Panc1 (cell line): ENCODE results near the gene MST1. TPM values are rescaled to one million over a fixed set of nuclear protein-coding genes. Genes with fewer than 3 reads are reported as not detected.

Experiments
- ATAC-seq: fragments of 200-7000 bp; cut with Tn5 transposase; 2 replicates; pipeline ENCODE4 v1.9.1; 2020; ENCODE audit warnings: mild to moderate bottlenecking, moderate library complexity
- BruUV-seq: library from RNA; stranded (reverse); fragments of 400-500 nt; replicated peaks from 2 replicates; lab custom pipeline; 2021; lab: Mats Ljungman, UMichigan
- CTCF ChIA-PET: fragments of 300-600 bp; sonication (Branson Sonifier 250); formaldehyde crosslinking; loops from one replicate; lab custom pipeline; 2022; ENCODE audit warnings: antibody characterized with exemption; lab: Charles Lee
- POLR2A ChIA-PET: fragments of 300-600 bp; sonication (Branson Sonifier 250); formaldehyde crosslinking; loops from one replicate; lab custom pipeline; 2022; ENCODE audit warnings: antibody characterized with exemption; lab: Charles Lee
- DNase-seq: peaks from one replicate; pipeline ENCODE4 v3.0.0-alpha.2; 2010; ENCODE audit warnings: low read depth, low spot score
- H3K27ac ChIP-seq: 2 replicates; pipeline ENCODE4 v1.5.1; 2011; ENCODE audit warnings: mild to moderate bottlenecking, low read length, inconsistent platforms
- H3K27me3 ChIP-seq: fragments of 200-500 bp; sonication (Bioruptor generic); 2 replicates; pipeline ENCODE4 v1.6.0; 2014; ENCODE audit warnings: low read length, inconsistent platforms; ENCODE audit not compliant: control insufficient read depth, insufficient read depth
- H3K36me3 ChIP-seq: fragments of 200-500 bp; sonication (Bioruptor generic); 2 replicates; pipeline ENCODE4 v1.5.1; 2014; ENCODE audit warnings: inconsistent platforms, mild to moderate bottlenecking, low read length, moderate library complexity; ENCODE audit not compliant: control insufficient read depth, insufficient read depth
- H3K4me1 ChIP-seq: 2 replicates; pipeline ENCODE4 v1.5.1; 2011; ENCODE audit warnings: inconsistent platforms, mild to moderate bottlenecking, low read length, moderate library complexity; ENCODE audit not compliant: control insufficient read depth, insufficient read depth
- H3K4me3 ChIP-seq, 2 experiments: 2 replicates each; pipeline ENCODE4 v1.5.1; 2011 to 2012; ENCODE audit warnings: low read depth in 2 of 2, low read length in 2 of 2, mild to moderate bottlenecking in 2 of 2, inconsistent platforms in 1 of 2, moderate library complexity in 1 of 2
- H3K9me3 ChIP-seq: fragments of 200-500 bp; sonication (Bioruptor generic); 2 replicates; pipeline ENCODE4 v1.5.1; 2014; ENCODE audit warnings: low read depth, mild to moderate bottlenecking, inconsistent platforms, low read length, moderate library complexity; ENCODE audit not compliant: control insufficient read depth, insufficient read depth
- CTCF ChIP-seq: fragments of 450-650 bp; IDR thresholded peaks from 2 replicates; pipeline ENCODE4 v1.5.1; 2017; ENCODE audit warnings: mild to moderate bottlenecking
- POLR2AphosphoS5 ChIP-seq: IDR thresholded peaks from 2 replicates; pipeline ENCODE4 v1.6.1; 2012; ENCODE audit warnings: mild to moderate bottlenecking, low read depth, low read length, moderate library complexity
- REST ChIP-seq, 2 experiments: IDR thresholded peaks; 2 replicates each; pipeline ENCODE4 v1.6.1; 2011 to 2012; ENCODE audit warnings: low read depth in 2 of 2, control low read depth in 1 of 2, low read length in 1 of 2, mild to moderate bottlenecking in 1 of 2, moderate library complexity in 1 of 2; ENCODE audit not compliant: insufficient read depth in 1 of 2
- SIN3A ChIP-seq: IDR thresholded peaks from 2 replicates; pipeline ENCODE4 v1.6.1; 2012; ENCODE audit warnings: low read depth, mild to moderate bottlenecking, low read length, moderate library complexity, borderline replicate concordance; ENCODE audit not compliant: insufficient read depth
- TCF7L2 ChIP-seq: IDR thresholded peaks from 2 replicates; pipeline ENCODE4 v1.6.1; 2011; ENCODE audit warnings: mild to moderate bottlenecking, low read depth, low read length, inconsistent platforms
- in situ Hi-C: cut with HindIII; loops from 2 replicates; pipeline ENCODE4 v1.10.0; 2016; ENCODE audit warnings: low sequenced_read_pairs, low pct_unique_long_range_greater_than_20kb
- intact Hi-C: fragments of 100-400 bp; cut with micrococcal nuclease; formaldehyde crosslinking; loops from one replicate; pipeline ENCODE4 v1.10.0; 2022; ENCODE audit not compliant: unreplicated experiment
- total RNA-seq: library from RNA; stranded (reverse); gene quantifications from one replicate; pipeline ENCODE4 v1.2.1, GENCODE V29; 2021; ENCODE audit not compliant: unreplicated experiment

Gene MST1
- total RNA-seq, 1 experiment from 2014 or later = 14.0 TPM

- H3K4me3 ChIP-seq = no peak overlapping the region
- H3K4me1 ChIP-seq = peaks cover 9% of the 10 kb centered on the region
- no peaks in the 10 kb centered on the region for H3K9me3 ChIP-seq
- ATAC-seq (no peak), DNase-seq (no peak)
- ChIA-PET CTCF (no interaction called here), POLR2A (no interaction called here)
- no TSS peak for BruUV-seq
- intact Hi-C loops = no loop called here
- H3K27me3 ChIP-seq = no peaks in the 10 kb centered on the region
- in situ Hi-C loops = no loop called here
- H3K36me3 ChIP-seq = no peaks in the 10 kb centered on the region; the same call in none of the 2 replicates
- no peak overlapping the region for H3K27ac ChIP-seq
- no peak for TF ChIP-seq POLR2AphosphoS5
- TF ChIP-seq REST (IDR thresholded peaks at IDR 0.05; ENCODE audit: insufficient read depth in 1 of 2, low read depth in 2 of 2, low read length in 1 of 2) = no peak
- no peak for TF ChIP-seq SIN3A
- no peak for TF ChIP-seq CTCF
- TF ChIP-seq TCF7L2 = no peak
Measured at GRCh38 chr3:49717959-49718857, 28.9 kb upstream of the MST1 start.

- in situ Hi-C loops = no loop called here
Measured at GRCh38 chr3:49717211-49717958, 28.1 kb upstream of the MST1 start.

More at GRCh38 chr3:49717211-49717958, 28.1 kb upstream of the MST1 start:
- Histone ChIP-seq H3K4me3 (no peak overlapping the region), H3K9me3 (no peaks in the 10 kb centered on the region), H3K36me3 (no peaks in the 10 kb centered on the region), H3K27ac (no peak overlapping the region), H3K27me3 (no peaks in the 10 kb centered on the region), H3K4me1 (peaks cover 2% of the 10 kb centered on the region)
- no peak for ATAC-seq
- intact Hi-C loops = no loop called here
- DNase-seq = no peak
- TF ChIP-seq CTCF (no peak), TCF7L2 (no peak), REST (IDR thresholded peaks at IDR 0.05; ENCODE audit: insufficient read depth in 1 of 2, low read depth in 2 of 2, low read length in 1 of 2) (no peak)
- ChIA-PET POLR2A (no interaction called here), CTCF (no interaction called here)
- no TSS peak for BruUV-seq
